Type B pancreatic cell (in vitro differentiated cells): ENCODE measurements around the gene MPO. TPM values are rescaled to one million over a fixed set of nuclear protein-coding genes. Genes with fewer than 3 reads are reported as not detected.

Experiments
- DNase-seq: peaks from one replicate; pipeline ENCODE4 v3.0.0; 2021; ENCODE audit warnings: mixed read lengths; ENCODE audit not compliant: unreplicated experiment; ENCODE audit errors: extremely low spot score
- H3K27ac Mint-ChIP-seq: 2 replicates; pipeline ENCODE4 v1.8.0; 2021; ENCODE audit warnings: mild to moderate bottlenecking, mixed read lengths
- H3K27me3 Mint-ChIP-seq: 2 replicates; pipeline ENCODE4 v1.8.0; 2021; ENCODE audit warnings: mixed read lengths
- H3K36me3 Mint-ChIP-seq: 2 replicates; pipeline ENCODE4 v1.8.0; 2021; ENCODE audit warnings: mixed read lengths
- H3K4me1 Mint-ChIP-seq: one replicate; pipeline ENCODE4 v1.8.0; 2021; ENCODE audit warnings: mixed read lengths; ENCODE audit not compliant: unreplicated experiment
- H3K4me3 Mint-ChIP-seq: 2 replicates; pipeline ENCODE4 v1.8.0; 2021; ENCODE audit warnings: mild to moderate bottlenecking, mixed read lengths
- H3K9me3 Mint-ChIP-seq: 2 replicates; pipeline ENCODE4 v1.8.0; 2021; ENCODE audit warnings: mixed read lengths
- CTCF ChIP-seq: fragments of 200-600 bp; sonication (generic); conservative IDR thresholded peaks from 2 replicates; pipeline ENCODE4 v1.5.0; 2021; ENCODE audit warnings: antibody characterized with exemption, mild to moderate bottlenecking
- total RNA-seq: library from RNA; stranded (reverse); gene quantifications from 2 replicates; pipeline ENCODE4 v1.2.1, GENCODE V29; 2021; ENCODE audit warnings: low replicate concordance

Gene MPO
- total RNA-seq, 1 donor from 2014 or later: not detected

GRCh38 chr17:58245428-58246103, 35.2 kb downstream of the MPO start:
- no peak for TF ChIP-seq CTCF
- Mint-ChIP-seq H3K4me1 (no peaks in the 10 kb centered on the region), H3K27me3 (peaks cover 93% of the 10 kb centered on the region), H3K4me3 (no peak overlapping the region), H3K36me3 (no peaks in the 10 kb centered on the region), H3K9me3 (no peaks in the 10 kb centered on the region), H3K27ac (no peak overlapping the region)
- DNase-seq: no peak

GRCh38 chr17:58244963-58245362, 35.8 kb downstream of the MPO start:
- no peaks in the 10 kb centered on the region for H3K9me3 Mint-ChIP-seq
- peaks cover 93% of the 10 kb centered on the region for H3K27me3 Mint-ChIP-seq
- H3K4me1 Mint-ChIP-seq: no peaks in the 10 kb centered on the region
- no peak overlapping the region for H3K4me3 Mint-ChIP-seq
- H3K27ac Mint-ChIP-seq: no peak overlapping the region
- no peaks in the 10 kb centered on the region for H3K36me3 Mint-ChIP-seq
- TF ChIP-seq CTCF: no peak
- no peak for DNase-seq

GRCh38 chr17:58242171-58242784, 38.5 kb downstream of the MPO start:
- DNase-seq: no peak
- no peak for TF ChIP-seq CTCF
- Mint-ChIP-seq H3K4me1 (no peaks in the 10 kb centered on the region), H3K4me3 (no peak overlapping the region), H3K36me3 (no peaks in the 10 kb centered on the region), H3K27me3 (peaks cover 96% of the 10 kb centered on the region), H3K27ac (no peak overlapping the region), H3K9me3 (no peaks in the 10 kb centered on the region)

GRCh38 chr17:58239987-58240386, 40.7 kb downstream of the MPO start:
- TF ChIP-seq CTCF: no peak
- H3K9me3 Mint-ChIP-seq: no peaks in the 10 kb centered on the region
- no peak overlapping the region for H3K27ac Mint-ChIP-seq
- H3K4me1 Mint-ChIP-seq: no peaks in the 10 kb centered on the region
- DNase-seq: no peak
- no peak overlapping the region for H3K4me3 Mint-ChIP-seq
- H3K27me3 Mint-ChIP-seq: peaks cover 100% of the 10 kb centered on the region
- no peaks in the 10 kb centered on the region for H3K36me3 Mint-ChIP-seq

- Mint-ChIP-seq H3K4me1 (no peaks in the 10 kb centered on the region), H3K36me3 (no peaks in the 10 kb centered on the region), H3K9me3 (no peaks in the 10 kb centered on the region), H3K27ac (no peak within 1 kb of the TSS), H3K27me3 (peaks cover 98% of the 10 kb centered on the region), H3K4me3 (no peak within 1 kb of the TSS)
- no peak for TF ChIP-seq CTCF
- no peak for DNase-seq
Observed at GRCh38 chr17:58238147-58238634, 42.5 kb downstream of the MPO start, which contains the start of gene LPO. Gene LPO, plus strand, starts transcription at chr17:58238584. Its CDS starts 4,396 bp downstream, at chr17:58242980.
